ENCODE measurements around the gene HPSE2. TPM values are rescaled to one million over a fixed set of nuclear protein-coding genes. Genes with fewer than 3 reads are reported as not detected.

The HPSE2 gene
- total and polyA plus RNA-seq, 2 of the 8 experiments (the other 6 are each of a cell fraction or from before 2014, with no cell fraction given) = 0.41 to 0.58 TPM

GRCh38 chr10:98470850-98471249 is 764.8 kb downstream of the HPSE2 start:
- no peak overlapping the region for H3K27ac ChIP-seq (ENCODE audit: low read depth, low read length)
- H4K20me1 ChIP-seq (replicated peaks in 1 of 2; ENCODE audit: control insufficient read depth in 1 of 2, insufficient read depth in 2 of 2, low read length in 2 of 2) = no peaks in the 10 kb centered on the region
- H3K14ac ChIP-seq (ENCODE audit: insufficient read length) = no peak overlapping the region
- TF ChIP-seq ATF3 (IDR thresholded peaks at IDR 0.05; ENCODE audit: insufficient read depth, low read depth, low read length) (no peak), MAX (IDR thresholded peaks at IDR 0.05) (no peak), EP300 (IDR thresholded peaks at IDR 0.05; ENCODE audit: borderline replicate concordance in 1 of 2, low read depth in 2 of 2, low read length in 2 of 2) (no peak)
- ChIA-PET CTCF (ENCODE audit: partially characterized antibody) (interaction anchor here (1.0 to 1.9 kb wide), 5 partner anchors 45 to 701 kb away, joined by 3 to 7 read pairs (median 4); no protein-coding TSS in a partner anchor), POLR2A (ENCODE audit: partially characterized antibody) (no interaction called here)
- H2AFZ ChIP-seq (ENCODE audit: low read length) = no peak overlapping the region
- H2BK5ac ChIP-seq (ENCODE audit: low read depth, low read length) = no peak overlapping the region
- H3K56ac ChIP-seq (replicated peaks; ENCODE audit: insufficient read length, low read depth, low read length) = no peak overlapping the region
- H3K4me3 ChIP-seq (ENCODE audit: extremely low read depth in 1 of 4, insufficient read depth in 2 of 4, low read depth in 3 of 4, low read length in 4 of 4) = no peak overlapping the region
- no peak overlapping the region for H2BK120ac ChIP-seq (replicated peaks; ENCODE audit: low read depth, low read length)
- no peaks in the 10 kb centered on the region for H3K23me2 ChIP-seq (ENCODE audit: low read depth, low read length)
- peaks cover 0 to 13% (median 2%) of the 10 kb centered on the region in 4 experiments; a peak in 4 of 7 replicates for H3K4me1 ChIP-seq (replicated peaks in 1 of 4; ENCODE audit: control insufficient read depth in 3 of 4, insufficient read depth in 4 of 4, low read length in 3 of 4)
- H2AK5ac ChIP-seq (ENCODE audit: low read depth, low read length) = no peak overlapping the region
- FAIRE-seq = no peak
- H3K18ac ChIP-seq (ENCODE audit: extremely low read depth, low read length) = no peak overlapping the region
- H2BK20ac ChIP-seq (ENCODE audit: low read length) = no peak overlapping the region
- H3K36me3 ChIP-seq (ENCODE audit: control insufficient read depth in 2 of 4, insufficient read depth in 4 of 4, low read length in 3 of 4) = no peaks in the 10 kb centered on the region
- no peak overlapping the region for H3K4me2 ChIP-seq (ENCODE audit: insufficient read depth in 1 of 2, low read depth in 2 of 2, low read length in 2 of 2)
- H3K23ac ChIP-seq (ENCODE audit: insufficient read length) = no peak overlapping the region
- H3K9ac ChIP-seq (replicated peaks in 1 of 4; ENCODE audit: extremely low read depth in 1 of 4, low read depth in 3 of 4, low read length in 3 of 4) = no peak overlapping the region
- H4K5ac ChIP-seq (ENCODE audit: insufficient read length, low read depth, low read length) = no peak overlapping the region
- no peak overlapping the region for H2BK12ac ChIP-seq (ENCODE audit: low read depth, low read length)
- H3K4ac ChIP-seq (replicated peaks; ENCODE audit: insufficient read length, low read depth, low read length) = no peak overlapping the region
- no peaks in the 10 kb centered on the region for H3K79me1 ChIP-seq (ENCODE audit: low read depth, low read length)
- H3K79me2 ChIP-seq (ENCODE audit: control insufficient read depth in 1 of 2, insufficient read depth in 2 of 2, low read length in 2 of 2) = no peaks in the 10 kb centered on the region
- H3K27me3 ChIP-seq (replicated peaks in 1 of 4; ENCODE audit: control insufficient read depth in 3 of 4, extremely low read depth in 1 of 4, insufficient read depth in 3 of 4, low read length in 3 of 4) = peaks cover 0 to 4% (median 1%) of the 10 kb centered on the region in 4 experiments; a peak in 2 of 7 replicates
- H4K8ac ChIP-seq (ENCODE audit: extremely low read depth, insufficient read depth, low read length) = no peak overlapping the region
- DNase-seq (ENCODE audit: low read depth in 1 of 2, low spot score in 2 of 2) = no peak
- H4K91ac ChIP-seq (replicated peaks; ENCODE audit: insufficient read length, low read length) = no peak overlapping the region
- H3K9me3 ChIP-seq (ENCODE audit: insufficient read depth in 2 of 2, low read depth in 1 of 2, low read length in 1 of 2) = no peaks in the 10 kb centered on the region
- no peak overlapping the region for H2BK15ac ChIP-seq (ENCODE audit: low read length)
- 92% methylated on average over 5 of the region's 5 CpGs; no CpG with 5 or more reads in 1 of the 2 experiments for WGBS, 2 experiments (ENCODE audit: extremely low coverage in 1 of 2, insufficient coverage in 1 of 2, insufficient read length in 1 of 2, insufficient replicate concordance in 2 of 2, low coverage in 1 of 2, low lambda C conversion rate in 2 of 2, missing lambda C conversion rate in 1 of 2)

Data from H1 (cell line).